ENCODE measurements around the gene HGD. TPM values are rescaled to one million over a fixed set of nuclear protein-coding genes. Genes with fewer than 3 reads are reported as not detected.

Gene HGD
- total RNA-seq, 4 donors from 2014 or later, result not detected

DNA sequence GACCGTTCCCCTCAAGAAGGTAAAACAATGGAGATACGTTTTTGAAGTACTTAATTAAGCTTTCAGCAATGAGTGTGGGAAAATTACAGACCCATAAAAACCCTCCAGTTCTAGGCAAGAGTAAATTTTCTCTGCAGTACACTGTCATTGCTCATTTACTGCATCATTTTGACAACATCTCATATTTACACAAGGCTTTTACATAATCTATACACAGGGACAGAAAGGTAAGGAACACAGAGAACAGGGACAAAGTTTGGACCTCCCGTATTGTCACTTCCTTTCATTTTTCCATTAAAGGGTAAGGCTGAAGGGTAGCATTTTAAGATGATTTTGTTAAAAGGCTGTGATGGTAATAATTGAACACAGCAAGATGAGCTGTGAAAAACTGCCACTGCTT, 7.4 kb upstream of the HGD start:
- TF ChIP-seq, protein P1, sequence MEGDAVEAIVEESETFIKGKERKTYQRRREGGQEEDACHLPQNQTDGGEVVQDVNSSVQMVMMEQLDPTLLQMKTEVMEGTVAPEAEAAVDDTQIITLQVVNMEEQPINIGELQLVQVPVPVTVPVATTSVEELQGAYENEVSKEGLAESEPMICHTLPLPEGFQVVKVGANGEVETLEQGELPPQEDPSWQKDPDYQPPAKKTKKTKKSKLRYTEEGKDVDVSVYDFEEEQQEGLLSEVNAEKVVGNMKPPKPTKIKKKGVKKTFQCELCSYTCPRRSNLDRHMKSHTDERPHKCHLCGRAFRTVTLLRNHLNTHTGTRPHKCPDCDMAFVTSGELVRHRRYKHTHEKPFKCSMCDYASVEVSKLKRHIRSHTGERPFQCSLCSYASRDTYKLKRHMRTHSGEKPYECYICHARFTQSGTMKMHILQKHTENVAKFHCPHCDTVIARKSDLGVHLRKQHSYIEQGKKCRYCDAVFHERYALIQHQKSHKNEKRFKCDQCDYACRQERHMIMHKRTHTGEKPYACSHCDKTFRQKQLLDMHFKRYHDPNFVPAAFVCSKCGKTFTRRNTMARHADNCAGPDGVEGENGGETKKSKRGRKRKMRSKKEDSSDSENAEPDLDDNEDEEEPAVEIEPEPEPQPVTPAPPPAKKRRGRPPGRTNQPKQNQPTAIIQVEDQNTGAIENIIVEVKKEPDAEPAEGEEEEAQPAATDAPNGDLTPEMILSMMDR (IDR thresholded peaks at IDR 0.05), result no peak
- TF ChIP-seq POLR2A (IDR thresholded peaks at IDR 0.05), result no peak
- no peak overlapping the region for H3K4me3 ChIP-seq (ENCODE audit: low read depth, poor library complexity, severe bottlenecking)
- intact Hi-C loops (cut with DNase I; ENCODE audit: low total_unique reads), result no loop called here
- no peak for DNase-seq (ENCODE audit: low spot score in 2 of 2)
- WGBS, 2 donors, result 88 to 90% methylated on average over 3 of the region's 3 CpGs

GRCh38 chr3:120688121-120688520, 6.1 kb upstream of the HGD start:
- intact Hi-C loops (cut with DNase I; ENCODE audit: low total_unique reads), result no loop called here
- DNase-seq (ENCODE audit: low spot score in 2 of 2), result no peak
- TF ChIP-seq, protein P1 (IDR thresholded peaks at IDR 0.05), result no peak
- TF ChIP-seq POLR2A (IDR thresholded peaks at IDR 0.05), result no peak
- H3K4me3 ChIP-seq (ENCODE audit: low read depth, poor library complexity, severe bottlenecking), result no peak overlapping the region

DNA sequence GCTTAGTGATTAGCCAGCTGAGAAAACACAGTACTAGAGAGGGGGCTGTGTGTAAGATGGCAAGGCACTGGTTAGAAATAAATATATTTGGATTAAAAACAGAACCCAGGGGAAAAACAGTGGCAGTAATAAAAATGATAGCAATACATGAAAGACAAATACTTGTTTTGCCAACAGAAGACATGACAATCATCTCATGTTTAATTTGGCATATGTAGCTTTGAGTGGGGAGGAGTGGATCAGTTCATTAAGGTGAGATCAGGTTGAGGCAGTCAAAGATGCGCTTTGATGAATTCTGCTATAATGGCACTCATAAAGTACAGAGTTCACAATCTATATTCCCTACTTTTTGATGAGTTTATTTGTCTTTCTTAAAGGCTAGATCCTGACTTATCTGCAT, 3.4 kb upstream of the HGD start:
- 100% methylated on average over 1 of the region's 1 CpG for WGBS, 2 donors
- intact Hi-C loops (cut with DNase I; ENCODE audit: low total_unique reads), result no loop called here
- H3K4me3 ChIP-seq (ENCODE audit: low read depth, poor library complexity, severe bottlenecking), result no peak overlapping the region
- no peak for DNase-seq (ENCODE audit: low spot score in 2 of 2)
- TF ChIP-seq, protein P1 (IDR thresholded peaks at IDR 0.05), result no peak
- TF ChIP-seq POLR2A (IDR thresholded peaks at IDR 0.05), result no peak

GRCh38 chr3:120684896-120685295, 2.9 kb upstream of the HGD start:
- intact Hi-C loops (cut with DNase I; ENCODE audit: low total_unique reads), result no loop called here
- 70 to 73% methylated on average over 4 of the region's 4 CpGs for WGBS, 2 donors
- H3K4me3 ChIP-seq (ENCODE audit: low read depth, poor library complexity, severe bottlenecking), result no peak overlapping the region
- DNase-seq (ENCODE audit: low spot score in 2 of 2), result no peak
- TF ChIP-seq, protein P1 (IDR thresholded peaks at IDR 0.05), result no peak
- no peak for TF ChIP-seq POLR2A (IDR thresholded peaks at IDR 0.05)

DNA sequence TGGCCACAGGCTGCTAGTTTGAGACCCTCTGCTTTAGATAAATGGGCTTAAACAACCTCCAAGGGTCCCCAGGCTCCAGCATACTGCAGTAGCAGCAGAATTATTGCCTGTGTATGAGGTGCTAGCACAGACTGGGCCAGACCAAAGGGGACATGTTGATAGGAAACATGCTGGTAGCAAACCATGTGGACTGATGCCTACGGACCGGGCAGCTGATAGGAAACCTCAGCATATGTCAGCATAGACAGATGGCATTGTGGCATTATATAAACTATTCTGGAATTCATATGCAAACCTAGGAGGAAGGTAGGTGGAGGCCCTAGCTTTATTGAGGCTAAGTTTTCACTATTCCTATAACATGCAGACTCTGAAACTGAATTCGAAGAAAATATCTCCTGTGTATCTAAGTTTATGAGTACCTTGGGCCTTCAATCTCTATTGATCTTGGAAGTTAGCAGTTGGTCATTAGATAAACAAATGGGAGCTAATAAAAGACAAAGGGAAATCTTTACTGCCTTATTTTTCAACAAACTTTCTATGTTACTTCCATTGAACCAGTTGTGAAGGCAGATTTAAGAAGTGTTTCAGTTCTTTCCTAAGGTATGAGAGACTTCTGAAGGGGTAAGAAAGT, 1.7 kb upstream of the HGD start:
- no peak overlapping the region for H3K4me3 ChIP-seq (ENCODE audit: low read depth, poor library complexity, severe bottlenecking)
- intact Hi-C loops (cut with DNase I; ENCODE audit: low total_unique reads), result no loop called here
- no peak for DNase-seq (ENCODE audit: low spot score in 2 of 2)
- WGBS, 2 donors, result 83 to 87% methylated on average over 3 of the region's 3 CpGs
- no peak for TF ChIP-seq POLR2A (IDR thresholded peaks at IDR 0.05)
- TF ChIP-seq, protein P1 (IDR thresholded peaks at IDR 0.05), result no peak

- intact Hi-C loops (cut with DNase I; ENCODE audit: low total_unique reads), result no loop called here
- no peak for DNase-seq (ENCODE audit: low spot score in 2 of 2)
- TF ChIP-seq, protein P1 (IDR thresholded peaks at IDR 0.05), result no peak
- no peak for TF ChIP-seq POLR2A (IDR thresholded peaks at IDR 0.05)
- whole genome bisulfite sequencing, 2 donors, result 91 to 92% methylated on average over 1 of the region's 1 CpG
- no peak overlapping the region for H3K4me3 ChIP-seq (ENCODE audit: low read depth, poor library complexity, severe bottlenecking)
These were observed 1.2 kb upstream of the HGD start for GRCh38 chr3:120683213-120683612.
